Measurements from ENCODE around the gene LEFTY1. TPM values are rescaled to one million over a fixed set of nuclear protein-coding genes. Genes with fewer than 3 reads are reported as not detected.
A peak's percentile ranks its signal among the peaks of the same experiment; 100 is the strongest.

LEFTY1 gene
- total and polyA plus RNA-seq, 2 of the 4 experiments (the other 2 are of a cell fraction), result not detected

DNA sequence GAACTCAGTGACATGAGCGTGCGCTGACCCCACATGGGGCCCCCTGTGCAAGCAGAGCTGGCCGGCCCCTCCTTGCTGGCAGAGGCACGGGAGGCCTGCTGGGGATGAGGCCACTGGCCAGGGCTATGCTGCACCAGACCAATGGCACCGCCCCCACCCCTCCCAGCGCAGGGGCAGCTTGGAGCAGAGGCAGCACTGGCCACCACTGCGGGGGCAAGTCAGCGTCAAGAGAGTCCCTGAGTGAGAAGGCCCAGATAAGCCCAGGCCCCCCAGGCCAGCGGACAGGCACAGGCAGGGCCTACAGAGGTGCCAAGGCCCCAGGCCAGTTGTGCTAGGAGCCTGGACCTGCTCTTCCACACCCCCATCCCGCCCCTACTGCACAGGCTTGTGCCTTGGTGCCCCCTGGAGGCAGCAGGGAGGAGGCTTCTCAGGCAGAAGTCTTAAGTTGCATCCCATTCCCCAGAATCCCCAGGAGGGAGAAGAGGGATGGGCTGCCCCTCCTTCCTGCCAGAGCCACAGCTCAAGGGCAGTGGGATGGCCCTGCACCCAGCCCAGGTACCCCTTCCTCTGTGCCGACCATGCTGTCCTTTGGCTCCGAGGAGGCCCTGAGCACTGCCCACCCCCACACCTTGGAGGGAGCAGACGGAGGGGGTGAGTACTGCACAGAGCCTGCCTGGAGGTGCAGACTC lies 43.2 kb downstream of the LEFTY1 start:
- Histone ChIP-seq H3K4me1 (ENCODE audit: control insufficient read depth, insufficient read depth, low read length) (peaks cover 3% of the 10 kb centered on the region; the same call in 1 of the 2 replicates), H3K27ac (ENCODE audit: insufficient read depth, low read length) (no peak overlapping the region), H3K9me3 (ENCODE audit: control insufficient read depth, insufficient read depth, low read length) (no peaks in the 10 kb centered on the region), H3K4me2 (ENCODE audit: low read depth, low read length) (no peak overlapping the region), H3K18ac (ENCODE audit: low read depth, low read length) (no peak overlapping the region), H2BK20ac (ENCODE audit: low read depth, low read length) (no peak overlapping the region), H4K91ac (ENCODE audit: insufficient read depth, low read depth, low read length) (no peak overlapping the region), H4K5ac (ENCODE audit: low read depth, low read length) (no peak overlapping the region), H3K4ac (ENCODE audit: low read depth, low read length) (no peak overlapping the region), H3K9ac (ENCODE audit: low read depth, low read length) (no peak overlapping the region), H2AK5ac (ENCODE audit: low read depth, low read length) (no peak overlapping the region), H3K36me3 (ENCODE audit: control insufficient read depth, insufficient read depth, low read length) (peaks cover 37% of the 10 kb centered on the region), H4K8ac (ENCODE audit: low read depth in 2 of 2, low read length in 2 of 2) (no peak overlapping the region), H2BK120ac (ENCODE audit: low read depth, low read length) (no peak overlapping the region), H3K23ac (ENCODE audit: low read depth, low read length) (no peak overlapping the region), H3K4me3 (ENCODE audit: insufficient read depth, low read depth, low read length) (no peak overlapping the region), H3K9me1 (ENCODE audit: insufficient read depth, low read length) (peaks cover 6% of the 10 kb centered on the region; the same call in 1 of the 2 replicates), H2AK9ac (replicated peaks; ENCODE audit: low read depth, low read length, poor library complexity) (peak overlapping the region; percentile 89), H4K20me1 (ENCODE audit: insufficient read depth, low read length) (no peaks in the 10 kb centered on the region), H2AFZ (replicated peaks; ENCODE audit: low read length, poor library complexity) (peak overlapping the region; percentile 60), H2BK15ac (ENCODE audit: low read depth, low read length) (no peak overlapping the region), H3K79me1 (ENCODE audit: low read depth in 1 of 2, low read length in 2 of 2) (no peaks in the 10 kb centered on the region), H2BK5ac (ENCODE audit: low read depth, low read length, poor library complexity, severe bottlenecking) (no peak overlapping the region), H3K56ac (ENCODE audit: extremely low read depth, insufficient read depth, low read length) (no peak overlapping the region), H3K27me3 (ENCODE audit: control insufficient read depth, insufficient read depth, low read length) (no peaks in the 10 kb centered on the region), H3K14ac (replicated peaks; ENCODE audit: low read depth, low read length) (no peak overlapping the region)
- whole genome bisulfite sequencing, 2 experiments (ENCODE audit: extremely low coverage in 2 of 2, insufficient read length in 1 of 2), result 42% methylated on average over 4 of the region's 13 CpGs; no CpG with 5 or more reads in 1 of the 2 experiments
- dilution Hi-C loops (cut with HindIII; ENCODE audit: low sequenced_read_pairs, unreplicated experiment) (no loop called here), intact Hi-C loops (cut with micrococcal nuclease) (loop anchor here (1.0 to 10.0 kb wide), 3 partner anchors 68 to 370 kb away; partner anchors contain the start of gene SRP9), in situ Hi-C loops (cut with MboI; ENCODE audit: low sequenced_read_pairs) (loop anchor here (10.0 kb wide), 1 partner anchor 371 kb away; no protein-coding TSS in a partner anchor)
- POLR2A ChIA-PET (ENCODE audit: unreplicated experiment), result no interaction called here
- DNase-seq (peak; percentile 75), ATAC-seq (ENCODE audit: low read depth) (peak; percentile 86)
- CTCF ChIA-PET, result interaction anchor here (1.0 to 1.1 kb wide), 2 partner anchors 29 to 371 kb away, joined by 3 read pairs; no protein-coding TSS in a partner anchor
- no TSS peak for BruUV-seq (replicated peaks)
- TF ChIP-seq CEBPB (IDR thresholded peaks at IDR 0.05; ENCODE audit: low read depth, low read length) (no peak), POLR2A (IDR thresholded peaks at IDR 0.05; ENCODE audit: low read depth, low read length) (0 out of 2 replicates have a peak, but pooled peaks have one; percentile 54), MXI1 (IDR thresholded peaks at IDR 0.05; ENCODE audit: borderline replicate concordance, low read depth, low read length) (no peak), CHD1 (IDR thresholded peaks at IDR 0.05; ENCODE audit: low read depth, low read length) (no peak), BHLHE40 (IDR thresholded peaks at IDR 0.05; ENCODE audit: low read depth, low read length) (no peak), RCOR1 (IDR thresholded peaks at IDR 0.05; ENCODE audit: insufficient replicate concordance, low read length) (no peak), RAD21 (IDR thresholded peaks at IDR 0.05; ENCODE audit: low read length) (peak; percentile 93), MAFK (IDR thresholded peaks at IDR 0.05; ENCODE audit: low read depth, low read length) (no peak), FOS (IDR thresholded peaks at IDR 0.05; ENCODE audit: low read depth, low read length) (no peak), MAZ (IDR thresholded peaks at IDR 0.05; ENCODE audit: borderline replicate concordance, low read depth, low read length) (peak; percentile 72), RFX5 (IDR thresholded peaks at IDR 0.05; ENCODE audit: low read depth, low read length) (no peak), NFE2L2 (IDR thresholded peaks at IDR 0.05; ENCODE audit: low read depth, low read length) (no peak)
- TF ChIP-seq, protein P1, sequence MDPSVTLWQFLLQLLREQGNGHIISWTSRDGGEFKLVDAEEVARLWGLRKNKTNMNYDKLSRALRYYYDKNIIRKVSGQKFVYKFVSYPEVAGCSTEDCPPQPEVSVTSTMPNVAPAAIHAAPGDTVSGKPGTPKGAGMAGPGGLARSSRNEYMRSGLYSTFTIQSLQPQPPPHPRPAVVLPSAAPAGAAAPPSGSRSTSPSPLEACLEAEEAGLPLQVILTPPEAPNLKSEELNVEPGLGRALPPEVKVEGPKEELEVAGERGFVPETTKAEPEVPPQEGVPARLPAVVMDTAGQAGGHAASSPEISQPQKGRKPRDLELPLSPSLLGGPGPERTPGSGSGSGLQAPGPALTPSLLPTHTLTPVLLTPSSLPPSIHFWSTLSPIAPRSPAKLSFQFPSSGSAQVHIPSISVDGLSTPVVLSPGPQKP (IDR thresholded peaks at IDR 0.05; ENCODE audit: borderline replicate concordance, low read depth, low read length), result no peak
- TF ChIP-seq, protein P2, sequence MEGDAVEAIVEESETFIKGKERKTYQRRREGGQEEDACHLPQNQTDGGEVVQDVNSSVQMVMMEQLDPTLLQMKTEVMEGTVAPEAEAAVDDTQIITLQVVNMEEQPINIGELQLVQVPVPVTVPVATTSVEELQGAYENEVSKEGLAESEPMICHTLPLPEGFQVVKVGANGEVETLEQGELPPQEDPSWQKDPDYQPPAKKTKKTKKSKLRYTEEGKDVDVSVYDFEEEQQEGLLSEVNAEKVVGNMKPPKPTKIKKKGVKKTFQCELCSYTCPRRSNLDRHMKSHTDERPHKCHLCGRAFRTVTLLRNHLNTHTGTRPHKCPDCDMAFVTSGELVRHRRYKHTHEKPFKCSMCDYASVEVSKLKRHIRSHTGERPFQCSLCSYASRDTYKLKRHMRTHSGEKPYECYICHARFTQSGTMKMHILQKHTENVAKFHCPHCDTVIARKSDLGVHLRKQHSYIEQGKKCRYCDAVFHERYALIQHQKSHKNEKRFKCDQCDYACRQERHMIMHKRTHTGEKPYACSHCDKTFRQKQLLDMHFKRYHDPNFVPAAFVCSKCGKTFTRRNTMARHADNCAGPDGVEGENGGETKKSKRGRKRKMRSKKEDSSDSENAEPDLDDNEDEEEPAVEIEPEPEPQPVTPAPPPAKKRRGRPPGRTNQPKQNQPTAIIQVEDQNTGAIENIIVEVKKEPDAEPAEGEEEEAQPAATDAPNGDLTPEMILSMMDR (conservative IDR thresholded peaks at IDR 0.05; ENCODE audit: low read depth, low read length), result peak; percentile 89
- TF ChIP-seq, protein P3, sequence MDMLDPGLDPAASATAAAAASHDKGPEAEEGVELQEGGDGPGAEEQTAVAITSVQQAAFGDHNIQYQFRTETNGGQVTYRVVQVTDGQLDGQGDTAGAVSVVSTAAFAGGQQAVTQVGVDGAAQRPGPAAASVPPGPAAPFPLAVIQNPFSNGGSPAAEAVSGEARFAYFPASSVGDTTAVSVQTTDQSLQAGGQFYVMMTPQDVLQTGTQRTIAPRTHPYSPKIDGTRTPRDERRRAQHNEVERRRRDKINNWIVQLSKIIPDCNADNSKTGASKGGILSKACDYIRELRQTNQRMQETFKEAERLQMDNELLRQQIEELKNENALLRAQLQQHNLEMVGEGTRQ (IDR thresholded peaks at IDR 0.05; ENCODE audit: low read depth, low read length), result no peak
